B cell (primary cell): ENCODE measurements around the gene TCF25. TPM values are rescaled to one million over a fixed set of nuclear protein-coding genes. Genes with fewer than 3 reads are reported as not detected.

Experiments used
- ATAC-seq: fragments of 200-7000 bp; cut with Tn5 transposase; one replicate; pipeline ENCODE4 v1.10.0; 2021; ENCODE audit warnings: low read depth, mild to moderate bottlenecking, moderate number of reproducible peaks, moderate library complexity
- CTCF ChIA-PET: fragments of 350-600 bp; sonication (Branson Sonifier 250); formaldehyde crosslinking; loops from one replicate; lab custom pipeline; 2021; ENCODE audit warnings: antibody characterized with exemption, inconsistent platforms; lab: Charles Lee
- POLR2A ChIA-PET: fragments of 350-600 bp; sonication (Branson Sonifier 250); formaldehyde crosslinking; loops from one replicate; lab custom pipeline; 2021; ENCODE audit warnings: antibody characterized with exemption; lab: Charles Lee
- DNase-seq: peaks from one replicate; pipeline ENCODE4 v3.0.0; 2013
- H2AFZ ChIP-seq: 2 replicates; pipeline ENCODE4 v1.6.1; 2012; ENCODE audit warnings: mild to moderate bottlenecking, low read depth, low read length; ENCODE audit not compliant: insufficient read depth, poor library complexity, severe bottlenecking
- H3K27ac ChIP-seq, 2 donors: 1 replicate in 1 of 2; 2 replicates in 1 of 2; pipeline ENCODE4 v1.5.1; 2012 to 2013; ENCODE audit warnings: low read length in 2 of 2, mild to moderate bottlenecking in 2 of 2, moderate library complexity in 1 of 2
- H3K27me3 ChIP-seq, 4 experiments: fragments of 200-600 bp in 1 of 4; sonication (generic) in 1 of 4; replicated peaks in 1 of 4; 1 replicate in 2 of 4; 2 replicates in 2 of 4; pipeline versions ENCODE4 v1.6.1 to v1.7.0; 2013 to 2016; ENCODE audit warnings: low read length in 3 of 4, mild to moderate bottlenecking in 2 of 4, mixed read lengths in 1 of 4, moderate library complexity in 1 of 4; ENCODE audit not compliant: insufficient read depth in 4 of 4, control insufficient read depth in 3 of 4; ENCODE audit errors: control extremely low read depth in 1 of 4
- H3K36me3 ChIP-seq, 2 experiments: replicated peaks in 1 of 2; 1 replicate in 1 of 2; 2 replicates in 1 of 2; pipeline versions ENCODE4 v1.6.1 to v1.7.1; 2013; ENCODE audit warnings: low read length in 1 of 2; ENCODE audit not compliant: insufficient read depth in 2 of 2, control insufficient read depth in 1 of 2; ENCODE audit errors: control extremely low read depth in 1 of 2, extremely low read depth in 1 of 2
- H3K4me1 ChIP-seq, 2 donors: fragments of 200-600 bp in 1 of 2; sonication (generic) in 1 of 2; 1 replicate in 1 of 2; 2 replicates in 1 of 2; pipeline versions ENCODE4 v1.5.1 to v1.6.1; 2013 to 2017; ENCODE audit warnings: low read length in 2 of 2; ENCODE audit not compliant: control insufficient read depth in 2 of 2, insufficient read depth in 2 of 2
- H3K4me2 ChIP-seq: replicated peaks from 2 replicates; pipeline ENCODE3; 2012; ENCODE audit warnings: mild to moderate bottlenecking, low read depth, low read length; ENCODE audit not compliant: poor library complexity, severe bottlenecking
- H3K4me3 ChIP-seq, 5 experiments: fragments of 200-600 bp in 1 of 5; sonication (generic) in 1 of 5; 1 replicate in 3 of 5; 2 replicates in 2 of 5; pipeline versions ENCODE4 v1.5.1 to v1.7.0; 2011 to 2016; ENCODE audit warnings: low read length in 4 of 5, mild to moderate bottlenecking in 4 of 5, low read depth in 2 of 5, control low read depth in 1 of 5, moderate library complexity in 1 of 5; ENCODE audit not compliant: insufficient read depth in 1 of 5; ENCODE audit errors: control extremely low read depth in 1 of 5, extremely low read depth in 1 of 5
- H3K79me2 ChIP-seq: fragments of 200-600 bp; sonication (generic); one replicate; pipeline ENCODE4 v1.6.0; 2016; ENCODE audit warnings: low read length; ENCODE audit not compliant: control insufficient read depth, insufficient read depth
- H3K9ac ChIP-seq: fragments of 200-600 bp; sonication (generic); 2 replicates; pipeline ENCODE4 v1.6.1; 2017; ENCODE audit warnings: mild to moderate bottlenecking, low read length, moderate library complexity
- H3K9me3 ChIP-seq, 3 donors: one replicate each; pipeline versions ENCODE4 v1.6.1 to v1.7.1; 2013; ENCODE audit warnings: low read length in 2 of 3; ENCODE audit not compliant: control insufficient read depth in 2 of 3, insufficient read depth in 1 of 3; ENCODE audit errors: control extremely low read depth in 1 of 3
- H4K20me1 ChIP-seq: 2 replicates; pipeline ENCODE4 v1.6.0; 2012; ENCODE audit warnings: mild to moderate bottlenecking, low read length; ENCODE audit not compliant: insufficient read depth, control insufficient read depth, poor library complexity, severe bottlenecking
- H3K27ac Mint-ChIP-seq: one replicate; pipeline ENCODE4 v1.8.0; 2021; ENCODE audit warnings: mixed read lengths
- H3K27me3 Mint-ChIP-seq: one replicate; pipeline ENCODE4 v1.8.0; 2021; ENCODE audit warnings: mixed read lengths
- H3K4me1 Mint-ChIP-seq: one replicate; pipeline ENCODE4 v1.8.0; 2021; ENCODE audit warnings: mixed read lengths
- H3K4me3 Mint-ChIP-seq: one replicate; pipeline ENCODE4 v1.8.0; 2021; ENCODE audit warnings: mixed read lengths
- H3K9me3 Mint-ChIP-seq: one replicate; pipeline ENCODE4 v1.8.0; 2022; ENCODE audit warnings: mixed read lengths; ENCODE audit not compliant: insufficient read depth
- CTCF ChIP-seq: fragments of 200-600 bp; IDR thresholded peaks from one replicate; pipeline ENCODE4 v1.8.0; 2022; ENCODE audit warnings: antibody characterized with exemption, mild to moderate bottlenecking
- EZH2 ChIP-seq: IDR thresholded peaks from 2 replicates; pipeline ENCODE4 v1.6.1; 2012; ENCODE audit warnings: borderline replicate concordance, low read depth, mild to moderate bottlenecking, moderate library complexity, low read length; ENCODE audit not compliant: insufficient read depth, poor library complexity, severe bottlenecking
- WGBS: methylation state at CpG from one replicate; pipeline ENCODE4 v1.1.5; 2013; ENCODE audit warnings: missing lambda C conversion rate; ENCODE audit not compliant: insufficient coverage; 5-methylcytosine and 5-hydroxymethylcytosine counted together
- intact Hi-C: fragments of 100-400 bp; cut with micrococcal nuclease; formaldehyde crosslinking; loops from one replicate; pipeline ENCODE4 v1.10.0; 2022
- polyA plus RNA-seq: library from polyadenylated mRNA; depleted of rRNA; stranded (reverse); fragments of >200 nt; gene quantifications from 2 replicates; pipeline ENCODE4 v1.2.3, GENCODE V29; 2012
- total RNA-seq, 2 donors: library from RNA; stranded (reverse); fragments of 120-200 nt in 1 of 2; gene quantifications; 1 replicate in 1 of 2; 2 replicates in 1 of 2; pipeline versions ENCODE4 v1.2.3 to v1.2.4, GENCODE V29; 2013 to 2022

The TCF25 gene
- total and polyA plus RNA-seq, 2 donors (not counting 1 experiment from before 2014, with no cell fraction given) = 200 to 444 TPM

DNA sequence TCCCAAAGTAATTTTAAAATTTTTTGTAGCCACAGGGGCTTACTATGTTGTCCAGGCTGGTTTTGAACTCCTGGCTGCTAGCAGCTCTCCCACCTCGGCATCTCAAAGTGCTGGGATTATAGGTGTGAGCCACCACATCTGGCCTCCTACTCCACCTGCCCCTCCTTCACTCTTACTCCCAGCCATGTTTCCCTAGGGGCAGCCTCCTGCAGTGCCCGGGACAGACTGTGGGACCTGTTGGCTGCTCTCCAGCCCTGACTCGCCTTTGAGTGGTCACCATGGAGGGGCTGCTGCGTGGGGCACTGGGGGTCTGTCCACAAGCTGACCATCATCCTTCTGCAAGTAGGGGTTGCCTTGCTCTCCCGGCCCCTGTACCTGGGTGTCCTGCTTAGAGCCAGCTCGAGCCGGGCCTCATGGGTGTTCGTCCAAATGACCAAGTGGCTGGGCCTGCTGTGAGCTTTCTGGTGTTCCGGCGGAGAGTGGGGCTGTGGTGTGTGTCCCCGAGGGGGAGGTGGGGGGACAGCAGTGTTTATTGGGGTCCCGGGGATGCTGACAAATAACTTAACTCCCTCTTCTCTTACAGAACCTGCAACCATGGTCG lies 28.6 kb upstream of the TCF25 start:
- WGBS = 94% methylated on average over 8 of the region's 13 CpGs
- Histone ChIP-seq H3K27me3 (no peaks in the 10 kb centered on the region), H3K27ac (no peak overlapping the region), H3K9me3 (no peaks in the 10 kb centered on the region), H3K4me2 (peak overlapping the region; percentile 63), H3K4me1 (peaks cover 6 to 11% of the 10 kb centered on the region in 2 donors), H3K79me2 (no peaks in the 10 kb centered on the region), H3K36me3 (no peaks in the 10 kb centered on the region), H3K9ac (no peak overlapping the region), H4K20me1 (no peaks in the 10 kb centered on the region), H2AFZ (no peak overlapping the region), H3K4me3 (no peak overlapping the region)
- CTCF ChIA-PET = interaction anchor here (1.0 kb wide), 1 partner anchor 16 kb away, joined by 3 read pairs; no protein-coding TSS in a partner anchor
- H3K27ac Mint-ChIP-seq = no peak overlapping the region
- peak overlapping the region; percentile 16 for H3K4me3 Mint-ChIP-seq
- intact Hi-C loops = no loop called here
- DNase-seq (no peak), ATAC-seq (no peak)
- no peaks in the 10 kb centered on the region for H3K9me3 Mint-ChIP-seq
- TF ChIP-seq CTCF (no peak), EZH2 (no peak)
- peaks cover 13% of the 10 kb centered on the region for H3K4me1 Mint-ChIP-seq
- H3K27me3 Mint-ChIP-seq = peaks cover 3% of the 10 kb centered on the region
- POLR2A ChIA-PET = no interaction called here

DNA sequence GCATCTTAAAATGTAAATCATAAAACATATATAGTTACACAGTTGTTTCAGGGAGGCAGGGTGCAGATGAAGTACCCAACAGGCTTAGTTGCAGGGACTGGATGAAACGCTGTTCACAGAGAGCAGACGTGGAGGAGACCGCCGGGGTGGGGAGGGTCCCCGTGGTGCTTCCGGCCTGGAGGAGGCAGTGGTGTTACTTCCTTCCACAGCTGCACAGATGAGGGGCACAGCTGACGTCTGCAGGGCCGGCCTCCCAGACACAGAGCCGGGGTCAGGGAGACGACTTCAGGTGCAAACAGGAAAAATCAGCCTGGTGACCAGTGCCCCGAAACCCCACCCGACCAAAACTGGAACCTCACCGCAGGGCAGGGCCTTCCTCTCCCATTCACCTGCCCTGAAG lies 28.0 kb upstream of the TCF25 start:
- Histone ChIP-seq H3K27me3 (no peaks in the 10 kb centered on the region), H4K20me1 (no peaks in the 10 kb centered on the region), H3K4me3 (no peak overlapping the region), H3K36me3 (no peaks in the 10 kb centered on the region), H2AFZ (peak overlapping the region; percentile 56), H3K9ac (no peak overlapping the region), H3K79me2 (no peaks in the 10 kb centered on the region), H3K9me3 (no peaks in the 10 kb centered on the region), H3K4me2 (peak overlapping the region; percentile 63), H3K4me1 (peaks cover 6 to 11% of the 10 kb centered on the region in 2 donors), H3K27ac (no peak overlapping the region)
- H3K4me1 Mint-ChIP-seq = peaks cover 13% of the 10 kb centered on the region
- ATAC-seq = no peak
- no peak overlapping the region for H3K27ac Mint-ChIP-seq
- CTCF ChIA-PET = interaction anchor here (0.7 kb wide), 1 partner anchor 15 kb away, joined by 3 read pairs; no protein-coding TSS in a partner anchor
- no peak for DNase-seq
- POLR2A ChIA-PET = no interaction called here
- H3K9me3 Mint-ChIP-seq = no peaks in the 10 kb centered on the region
- WGBS = 5% methylated on average over 13 of the region's 13 CpGs
- intact Hi-C loops = no loop called here
- peak overlapping the region; percentile 16 for H3K4me3 Mint-ChIP-seq
- peaks cover 3% of the 10 kb centered on the region for H3K27me3 Mint-ChIP-seq
- TF ChIP-seq EZH2 = no peak
- no peak for TF ChIP-seq CTCF
